ENCODE measurements around the gene FAM168B. TPM values are rescaled to one million over a fixed set of nuclear protein-coding genes. Genes with fewer than 3 reads are reported as not detected.

The FAM168B gene
- polyA plus RNA-seq, 1 of the 3 experiments (the other 2 are of a cell fraction), result 72.7 TPM

GRCh38 chr2:131055169-131056065, 37.8 kb downstream of the FAM168B start:
- Histone ChIP-seq H3K9me2 (no peaks in the 10 kb centered on the region), H3K4me3 (ENCODE audit: low read depth in 2 of 2, low read length in 1 of 2) (no peak overlapping the region), H3K79me2 (ENCODE audit: insufficient read depth) (peaks cover 86% of the 10 kb centered on the region), H3K4me2 (peak overlapping the region; percentile 48), H4K20me1 (ENCODE audit: insufficient read depth) (peaks cover 82% of the 10 kb centered on the region), H3K9ac (no peak overlapping the region), H3K4me1 (ENCODE audit: control insufficient read depth in 1 of 2, insufficient read depth in 2 of 2, low read depth in 1 of 2, low read length in 1 of 2) (peaks cover 11 to 12% of the 10 kb centered on the region in 2 experiments; a peak in 2 of 4 replicates), H3K36me3 (replicated peaks in 1 of 2; ENCODE audit: control insufficient read depth in 1 of 2, insufficient read depth in 2 of 2, low read length in 1 of 2) (peaks cover 54 to 60% of the 10 kb centered on the region in 2 experiments), H3K27ac (ENCODE audit: low read depth in 2 of 2, low read length in 1 of 2) (peak overlapping the region; percentile 18 to 61; a peak in 2 of 4 replicates), H3F3A (replicated peaks; ENCODE audit: insufficient read depth) (peaks cover 3% of the 10 kb centered on the region), H3K9me3 (no peaks in the 10 kb centered on the region), H2AFZ (ENCODE audit: low read depth) (no peak overlapping the region), H3K27me3 (ENCODE audit: insufficient read depth) (no peaks in the 10 kb centered on the region)
- ChIA-PET CTCF (no interaction called here), POLR2A (no interaction called here)
- no peak for DNase-seq
- 0 out of 2 replicates have a peak, but pooled peaks have one; percentile 20 for TF ChIP-seq TCF12 (IDR thresholded peaks at IDR 0.05)
- no peak for TF ChIP-seq IRF3 (IDR thresholded peaks at IDR 0.05; ENCODE audit: low read depth, low read length)
- 0 out of 2 replicates have a peak, but pooled peaks have one; percentile 36 for TF ChIP-seq TEAD4 (IDR thresholded peaks at IDR 0.05; ENCODE audit: borderline replicate concordance, insufficient read depth)
- no peak for TF ChIP-seq GATA2 (CRISPR knock-in tag; IDR thresholded peaks at IDR 0.05)
- TF ChIP-seq FOXM1 (IDR thresholded peaks at IDR 0.05; ENCODE audit: low read depth), result no peak
- no peak for TF ChIP-seq FOXJ3 (CRISPR knock-in tag; IDR thresholded peaks at IDR 0.05)
- TF ChIP-seq RFX5 (IDR thresholded peaks at IDR 0.05; ENCODE audit: low read length), result no peak
- TF ChIP-seq MEF2A (IDR thresholded peaks at IDR 0.05; ENCODE audit: borderline replicate concordance, low read depth), result no peak
- TF ChIP-seq YY1 (IDR thresholded peaks at IDR 0.05; ENCODE audit: low read depth), result no peak
- WGBS (ENCODE audit: low lambda C conversion rate), result 91% methylated on average over 21 of the region's 26 CpGs

GRCh38 chr2:131054488-131054887, 38.8 kb downstream of the FAM168B start:
- H3K9me3 ChIP-seq, result no peaks in the 10 kb centered on the region
- ChIA-PET POLR2A (no interaction called here), CTCF (no interaction called here)
- H3F3A ChIP-seq (replicated peaks; ENCODE audit: insufficient read depth), result peaks cover 3% of the 10 kb centered on the region
- no peak overlapping the region for H3K4me2 ChIP-seq
- no peaks in the 10 kb centered on the region for H3K27me3 ChIP-seq (ENCODE audit: insufficient read depth)
- peaks cover 78% of the 10 kb centered on the region for H4K20me1 ChIP-seq (ENCODE audit: insufficient read depth)
- H3K9me2 ChIP-seq, result no peaks in the 10 kb centered on the region
- peaks cover 55 to 66% of the 10 kb centered on the region in 2 experiments for H3K36me3 ChIP-seq (replicated peaks in 1 of 2; ENCODE audit: control insufficient read depth in 1 of 2, insufficient read depth in 2 of 2, low read length in 1 of 2)
- DNase-seq, result no peak
- no peak overlapping the region for H2AFZ ChIP-seq (ENCODE audit: low read depth)
- no peak overlapping the region for H3K9ac ChIP-seq
- TF ChIP-seq TAF1 (IDR thresholded peaks at IDR 0.05; ENCODE audit: borderline replicate concordance, low read depth, low read length), result no peak
- H3K4me1 ChIP-seq (ENCODE audit: control insufficient read depth in 1 of 2, insufficient read depth in 2 of 2, low read depth in 1 of 2, low read length in 1 of 2), result peaks cover 11 to 12% of the 10 kb centered on the region in 2 experiments; a peak in 2 of 4 replicates
- WGBS (ENCODE audit: low lambda C conversion rate), result 97% methylated on average over 7 of the region's 7 CpGs
- peaks cover 86% of the 10 kb centered on the region for H3K79me2 ChIP-seq (ENCODE audit: insufficient read depth)
- no peak overlapping the region for H3K4me3 ChIP-seq (ENCODE audit: low read depth in 2 of 2, low read length in 1 of 2)
- no peak overlapping the region for H3K27ac ChIP-seq (ENCODE audit: low read depth in 2 of 2, low read length in 1 of 2)

Measured in SK-N-SH (cell line).